GM21825 (cell line): ENCODE data around the gene NR3C1.
"Not testable (repeated sequence)": the region's sequence is repeated elsewhere in the genome, so short reads cannot be mapped to it uniquely, and the experiment has no call there.

Experiments used
- ATAC-seq: cut with Tn5 transposase; IDR thresholded peaks from one replicate; pipeline ENCODE4 v1.9.1; 2021; ENCODE audit warnings: mild to moderate bottlenecking, moderate library complexity; ENCODE audit not compliant: unreplicated experiment

Gene NR3C1

GRCh38 chr5:143341807-143342570 is 61.5 kb downstream of the NR3C1 start:
- no peak for ATAC-seq

GRCh38 chr5:143340891-143341685 is 62.4 kb downstream of the NR3C1 start:
- ATAC-seq, result no peak

GRCh38 chr5:143338658-143339366 is 64.7 kb downstream of the NR3C1 start:
- no peak for ATAC-seq

GRCh38 chr5:143337946-143338345 is 65.5 kb downstream of the NR3C1 start:
- ATAC-seq, result no peak

DNA sequence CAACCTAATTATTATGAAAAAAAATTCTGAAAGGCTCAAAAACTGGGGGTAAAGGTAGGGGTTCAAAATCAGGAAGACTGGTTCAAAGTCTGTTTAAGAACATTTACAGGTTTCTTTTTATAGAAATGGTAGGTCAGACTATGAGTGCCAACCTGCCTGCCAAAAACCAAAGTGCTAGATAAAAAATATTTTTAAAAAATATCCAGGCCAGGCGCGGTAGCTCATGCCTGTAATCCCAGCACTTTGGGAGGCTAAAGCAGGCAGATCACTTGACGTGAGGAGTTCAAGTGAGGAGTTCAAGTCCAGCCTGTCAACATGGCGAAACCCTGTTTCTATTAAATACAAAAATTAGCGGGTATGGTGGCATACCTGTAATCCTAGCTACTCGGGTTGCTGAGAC is 67.0 kb downstream of the NR3C1 start:
- no peak for ATAC-seq

- ATAC-seq, result no peak
Observed at GRCh38 chr5:143334903-143335302, 68.6 kb downstream of the NR3C1 start.

GRCh38 chr5:143334380-143334779 is 69.1 kb downstream of the NR3C1 start:
- not testable (repeated sequence) for ATAC-seq

- ATAC-seq, result no peak
Observed at GRCh38 chr5:143331956-143332355, 71.5 kb downstream of the NR3C1 start.

DNA sequence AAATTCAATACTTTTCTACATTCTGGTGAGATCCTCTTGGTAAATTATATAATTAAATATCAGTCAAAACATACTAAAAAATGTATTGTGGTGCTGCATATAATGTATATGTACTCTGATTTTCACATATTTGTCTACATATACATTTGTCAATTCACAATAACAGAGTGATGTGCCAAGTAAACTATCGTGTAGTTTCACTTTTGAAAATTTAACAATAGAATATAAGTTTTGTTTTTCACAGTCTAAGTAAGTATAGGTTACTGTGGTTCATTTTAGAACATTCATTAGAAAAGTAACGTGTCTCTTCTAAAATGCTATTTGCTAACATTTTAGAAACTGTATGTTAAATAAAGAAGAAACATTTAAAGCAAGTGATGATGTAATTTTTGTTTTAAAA is 73.6 kb downstream of the NR3C1 start:
- ATAC-seq, result no peak

GRCh38 chr5:143328589-143329220 is 74.8 kb downstream of the NR3C1 start:
- no peak for ATAC-seq

DNA sequence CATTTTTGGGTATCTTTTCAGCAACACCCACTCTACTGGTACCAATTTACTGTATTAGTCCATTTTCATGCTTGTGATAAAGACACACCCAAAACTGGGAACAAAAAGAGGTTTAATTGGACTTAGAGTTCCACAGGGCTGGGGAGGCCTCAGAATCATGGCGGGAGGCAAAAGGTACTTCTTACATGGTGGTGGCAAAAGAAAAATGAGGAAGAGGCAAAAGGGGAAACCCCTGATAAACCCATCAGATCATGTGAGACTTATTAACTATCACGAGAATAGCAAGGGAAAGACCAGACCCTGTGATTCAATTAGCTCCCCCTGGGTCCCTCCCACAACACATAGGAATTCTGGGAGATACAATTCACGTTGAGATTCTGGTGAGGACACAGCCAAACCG is 78.4 kb downstream of the NR3C1 start:
- ATAC-seq, result not testable (repeated sequence)

- not testable (repeated sequence) for ATAC-seq
Observed at GRCh38 chr5:143322931-143323630, 80.4 kb downstream of the NR3C1 start.

- no peak for ATAC-seq
Observed at GRCh38 chr5:143322176-143322575, 81.3 kb downstream of the NR3C1 start.

- ATAC-seq, result no peak
Observed at GRCh38 chr5:143319437-143320227, 83.9 kb downstream of the NR3C1 start.

DNA sequence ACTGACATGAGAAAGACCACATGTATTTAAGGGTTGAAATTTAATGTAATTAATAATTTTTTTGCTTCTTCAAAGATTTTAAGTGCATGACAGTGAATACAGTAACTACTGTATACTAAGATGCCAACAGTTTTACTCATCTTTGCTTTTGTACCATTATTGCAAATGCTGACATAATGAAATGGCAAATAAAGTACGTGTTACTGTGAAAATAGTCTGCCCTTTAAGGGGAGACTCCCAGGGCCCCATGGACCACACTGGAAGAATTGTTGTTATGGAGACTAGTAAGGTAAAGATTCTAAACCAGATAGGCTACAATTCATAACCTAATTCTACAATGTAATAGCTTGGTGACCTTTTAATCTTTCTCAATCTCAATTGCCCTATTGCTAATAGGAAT is 84.7 kb downstream of the NR3C1 start:
- ATAC-seq, result no peak

GRCh38 chr5:143318270-143318669 is 85.2 kb downstream of the NR3C1 start:
- ATAC-seq, result no peak

GRCh38 chr5:143316844-143317631 is 86.4 kb downstream of the NR3C1 start:
- ATAC-seq, result no peak

GRCh38 chr5:143316337-143316736 is 87.1 kb downstream of the NR3C1 start:
- no peak for ATAC-seq

DNA sequence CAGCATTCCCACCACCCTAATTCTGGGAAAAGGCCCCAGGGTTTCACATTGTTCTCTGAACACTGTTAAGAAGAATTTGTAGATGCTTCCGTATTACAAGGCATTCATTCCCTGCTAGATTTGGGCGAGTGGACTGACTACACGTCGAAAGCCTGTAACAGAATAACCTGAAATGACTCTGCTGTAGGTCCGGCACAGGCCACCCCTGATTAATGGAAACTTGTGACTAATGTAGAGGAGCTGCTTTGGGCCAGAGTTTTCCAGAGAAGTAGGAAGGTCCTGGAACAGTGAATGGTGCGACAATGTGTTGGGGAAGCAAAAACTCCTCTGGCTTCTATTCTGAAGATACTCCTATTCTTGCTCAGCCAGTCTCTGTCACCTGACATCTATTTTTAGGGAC is 87.6 kb downstream of the NR3C1 start:
- ATAC-seq, result no peak
